CD14-positive monocyte (primary cell): ENCODE results near the gene OR6C2. TPM values are rescaled to one million over a fixed set of nuclear protein-coding genes. Genes with fewer than 3 reads are reported as not detected.

Source experiments
- DNase-seq, 3 donors: peaks; one replicate each; pipeline ENCODE4 v3.0.0-alpha.2; 2011 to 2022
- H2AFZ ChIP-seq: 2 replicates; pipeline ENCODE4 v1.6.0; 2012; ENCODE audit warnings: mild to moderate bottlenecking, low read depth, low read length, inconsistent platforms; ENCODE audit not compliant: insufficient read depth, poor library complexity, severe bottlenecking
- H3K27ac ChIP-seq, 2 donors: 1 replicate in 1 of 2; 2 replicates in 1 of 2; pipeline ENCODE4 v1.5.1; 2012 to 2013; ENCODE audit warnings: low read length in 2 of 2, control low read depth in 1 of 2, inconsistent platforms in 1 of 2, low read depth in 1 of 2, mild to moderate bottlenecking in 1 of 2
- H3K27me3 ChIP-seq, 2 donors: one replicate each; pipeline versions ENCODE4 v1.6.0 to v1.6.1; 2011 to 2013; ENCODE audit warnings: low read length in 2 of 2; ENCODE audit not compliant: control insufficient read depth in 2 of 2, insufficient read depth in 2 of 2
- H3K36me3 ChIP-seq, 2 donors: replicated peaks in 1 of 2; 1 replicate in 1 of 2; 2 replicates in 1 of 2; pipeline versions ENCODE4 v1.5.1 to v1.6.1; 2012 to 2013; ENCODE audit warnings: low read length in 2 of 2, control low read depth in 1 of 2, inconsistent platforms in 1 of 2, mild to moderate bottlenecking in 1 of 2; ENCODE audit not compliant: insufficient read depth in 2 of 2, control insufficient read depth in 1 of 2
- H3K4me1 ChIP-seq, 2 donors: 1 replicate in 1 of 2; 2 replicates in 1 of 2; pipeline versions ENCODE4 v1.5.1 to v1.6.1; 2012 to 2013; ENCODE audit warnings: low read length in 2 of 2, control low read depth in 1 of 2, inconsistent platforms in 1 of 2, mild to moderate bottlenecking in 1 of 2, moderate library complexity in 1 of 2; ENCODE audit not compliant: insufficient read depth in 2 of 2, control insufficient read depth in 1 of 2
- H3K4me2 ChIP-seq: replicated peaks from 2 replicates; pipeline ENCODE3; 2012; ENCODE audit warnings: low read length, moderate library complexity, mild to moderate bottlenecking; ENCODE audit not compliant: poor library complexity, severe bottlenecking; ENCODE audit errors: extremely low read depth
- H3K4me3 ChIP-seq, 3 experiments: fragments of 200-600 bp in 1 of 3; sonication (generic) in 1 of 3; replicated peaks in 1 of 3; 1 replicate in 2 of 3; 2 replicates in 1 of 3; pipeline ENCODE4 v1.5.1; 2011 to 2013; ENCODE audit warnings: low read length in 3 of 3, mild to moderate bottlenecking in 3 of 3, control low read depth in 2 of 3, low read depth in 2 of 3, inconsistent platforms in 1 of 3, moderate library complexity in 1 of 3
- H3K79me2 ChIP-seq: 2 replicates; pipeline ENCODE4 v1.6.0; 2012; ENCODE audit warnings: mild to moderate bottlenecking, control low read depth, inconsistent platforms, low read length, moderate library complexity; ENCODE audit not compliant: insufficient read depth
- H3K9ac ChIP-seq: 2 replicates; pipeline ENCODE4 v1.6.0; 2017; ENCODE audit warnings: low read length, mild to moderate bottlenecking; ENCODE audit not compliant: insufficient read depth, poor library complexity, severe bottlenecking
- H3K9me3 ChIP-seq, 2 donors: replicated peaks in 1 of 2; 1 replicate in 1 of 2; 2 replicates in 1 of 2; pipeline versions ENCODE4 v1.5.1 to v1.6.1; 2012 to 2013; ENCODE audit warnings: low read length in 2 of 2, control low read depth in 1 of 2; ENCODE audit not compliant: control insufficient read depth in 1 of 2, insufficient read depth in 1 of 2
- H4K20me1 ChIP-seq: 2 replicates; pipeline ENCODE4 v1.6.0; 2012; ENCODE audit warnings: mild to moderate bottlenecking, low read length, control low read depth, moderate library complexity; ENCODE audit not compliant: insufficient read depth
- H3K27ac Mint-ChIP-seq, 7 donors: one replicate each; pipeline ENCODE4 v1.8.0; 2020; ENCODE audit warnings: mild to moderate bottlenecking in 7 of 7, mixed read lengths in 7 of 7, moderate library complexity in 6 of 7, inconsistent platforms in 2 of 7
- H3K27me3 Mint-ChIP-seq, 3 donors: one replicate each; pipeline ENCODE4 v1.8.0; 2021 to 2022; ENCODE audit warnings: low read depth in 3 of 3, mild to moderate bottlenecking in 3 of 3, mixed read lengths in 3 of 3, moderate library complexity in 3 of 3, inconsistent platforms in 1 of 3
- H3K36me3 Mint-ChIP-seq, 2 donors: one replicate each; pipeline ENCODE4 v1.8.0; 2020; ENCODE audit warnings: mixed read lengths in 2 of 2, inconsistent platforms in 1 of 2, mild to moderate bottlenecking in 1 of 2
- H3K4me1 Mint-ChIP-seq: one replicate; pipeline ENCODE4 v1.8.0; 2020; ENCODE audit warnings: mild to moderate bottlenecking, mixed read lengths
- H3K4me3 Mint-ChIP-seq, 2 donors: one replicate each; pipeline ENCODE4 v1.8.0; 2020; ENCODE audit warnings: mild to moderate bottlenecking in 2 of 2, mixed read lengths in 2 of 2, moderate library complexity in 1 of 2
- H3K9me3 Mint-ChIP-seq, 7 donors: one replicate each; pipeline ENCODE4 v1.8.0; 2020 to 2022; ENCODE audit warnings: mixed read lengths in 7 of 7, mild to moderate bottlenecking in 6 of 7, moderate library complexity in 6 of 7, inconsistent platforms in 2 of 7
- CTCF ChIP-seq: fragments of 200-600 bp; IDR thresholded peaks from one replicate; pipeline ENCODE4 v1.8.0; 2022; ENCODE audit warnings: antibody characterized with exemption, mild to moderate bottlenecking
- WGBS: methylation state at CpG from one replicate; pipeline ENCODE4 v1.1.5; 2013; ENCODE audit warnings: missing lambda C conversion rate; ENCODE audit not compliant: insufficient coverage; 5-methylcytosine and 5-hydroxymethylcytosine counted together
- intact Hi-C, 2 donors: fragments of 100-400 bp; cut with micrococcal nuclease; formaldehyde crosslinking; loops; one replicate each; pipeline versions ENCODE4 v1.15.0 to v1.15.1; 2023
- polyA plus RNA-seq, 3 donors: library from polyadenylated mRNA; depleted of rRNA in 1 of 3; unstranded in 2 of 3; stranded (reverse) in 1 of 3; fragments of 300-500 nt in 2 of 3; fragments of >200 nt in 1 of 3; fragmentation: Illumina TruSeq in 2 of 3; gene quantifications; 1 replicate in 2 of 3; 2 replicates in 1 of 3; pipeline ENCODE4 v1.2.3, GENCODE V29; 2012 to 2021

OR6C2 gene
- polyA plus RNA-seq, 3 donors: 0.18 TPM; not detected in 2

- H3K79me2 ChIP-seq: no peaks in the 10 kb centered on the region
- intact Hi-C loops: no loop called here
- no peaks in the 10 kb centered on the region for H3K36me3 Mint-ChIP-seq
- H2AFZ ChIP-seq: no peak overlapping the region
- no peak overlapping the region for H3K27ac ChIP-seq
- no peak overlapping the region for H3K4me2 ChIP-seq
- H3K4me1 Mint-ChIP-seq: peaks cover 25% of the 10 kb centered on the region
- peaks cover 6 to 23% (median 12%) of the 10 kb centered on the region in 7 donors for H3K9me3 Mint-ChIP-seq
- H3K4me1 ChIP-seq: peaks cover 15 to 16% of the 10 kb centered on the region in 2 donors
- no peaks in the 10 kb centered on the region for H3K36me3 ChIP-seq
- no peak overlapping the region for H3K4me3 ChIP-seq
- DNase-seq: no peak
- peaks cover 2 to 3% (median 2%) of the 10 kb centered on the region in 3 donors for H3K27me3 Mint-ChIP-seq
- H3K4me3 Mint-ChIP-seq: no peak overlapping the region
- H3K9ac ChIP-seq: no peak overlapping the region
- H3K9me3 ChIP-seq: peaks cover 6 to 10% of the 10 kb centered on the region in 2 donors
- no CpG with 5 or more reads among the region's 1 CpG for WGBS
- no peak for TF ChIP-seq CTCF
- no peaks in the 10 kb centered on the region for H4K20me1 ChIP-seq
- no peaks in the 10 kb centered on the region for H3K27me3 ChIP-seq
- H3K27ac Mint-ChIP-seq: no peak overlapping the region
Observed at GRCh38 chr12:55445357-55445756, 1.5 kb downstream of the OR6C2 start.

GRCh38 chr12:55446326-55446725, 2.5 kb downstream of the OR6C2 start:
- 80% methylated on average over 4 of the region's 5 CpGs for WGBS
- TF ChIP-seq CTCF: no peak

More at GRCh38 chr12:55446326-55446725, 2.5 kb downstream of the OR6C2 start:
- no peaks in the 10 kb centered on the region for H3K36me3 ChIP-seq
- Mint-ChIP-seq H3K9me3 (peaks cover 0 to 14% (median 4%) of the 10 kb centered on the region in 7 donors), H3K4me1 (peaks cover 25% of the 10 kb centered on the region), H3K36me3 (no peaks in the 10 kb centered on the region), H3K4me3 (peak overlapping the region in 1 of 2 donors; percentile 1), H3K27ac (no peak overlapping the region), H3K27me3 (peaks cover 0 to 2% (median 2%) of the 10 kb centered on the region in 3 donors)
- H3K27ac ChIP-seq: no peak overlapping the region
- intact Hi-C loops: no loop called here
- H3K4me2 ChIP-seq: no peak overlapping the region
- peaks cover 15 to 16% of the 10 kb centered on the region in 2 donors for H3K4me1 ChIP-seq
- H3K27me3 ChIP-seq: no peaks in the 10 kb centered on the region
- H3K9ac ChIP-seq: no peak overlapping the region
- H3K4me3 ChIP-seq: no peak overlapping the region
- peaks cover 0 to 2% of the 10 kb centered on the region in 2 donors for H3K9me3 ChIP-seq
- DNase-seq: no peak
- no peaks in the 10 kb centered on the region for H4K20me1 ChIP-seq
- H2AFZ ChIP-seq: peak overlapping the region; percentile 38
- no peaks in the 10 kb centered on the region for H3K79me2 ChIP-seq
